ENCODE measurements around the gene SLC4A3. TPM values are rescaled to one million over a fixed set of nuclear protein-coding genes. Genes with fewer than 3 reads are reported as not detected.

SLC4A3 gene
- not detected in 2 replicates for total RNA-seq

GRCh38 chr2:219627103-219628100 is at the start of gene SLC4A3:
Gene SLC4A3 (plus strand): TSS chr2:219627630. CDS start chr2:219627993, 363 bp downstream.
- no peak for TF ChIP-seq CTCF (IDR thresholded peaks at IDR 0.05)
- H3K27ac Mint-ChIP-seq: no peak within 1 kb of the TSS
- DNase-seq (no peak), ATAC-seq (ENCODE audit: low read depth) (peak; percentile 49)
- POLR2A ChIA-PET: no interaction called here
- H3K4me1 Mint-ChIP-seq: peaks cover 7% of the 10 kb centered on the region
- intact Hi-C loops (cut with micrococcal nuclease): no loop called here
- H3K9me3 Mint-ChIP-seq: no peaks in the 10 kb centered on the region
- peak within 1 kb of the TSS; percentile 79 for H3K4me3 Mint-ChIP-seq
- CTCF ChIA-PET: no interaction called here
- peaks cover 49% of the 10 kb centered on the region for H3K27me3 Mint-ChIP-seq
- no peaks in the 10 kb centered on the region for H3K36me3 Mint-ChIP-seq (ENCODE audit: low read depth)

- Mint-ChIP-seq H3K27ac (no peak overlapping the region), H3K36me3 (ENCODE audit: low read depth) (no peaks in the 10 kb centered on the region), H3K9me3 (no peaks in the 10 kb centered on the region), H3K4me3 (no peak overlapping the region), H3K4me1 (no peaks in the 10 kb centered on the region), H3K27me3 (peaks cover 29% of the 10 kb centered on the region)
- ChIA-PET POLR2A (no interaction called here), CTCF (no interaction called here)
- intact Hi-C loops (cut with micrococcal nuclease): no loop called here
- no peak for TF ChIP-seq CTCF (IDR thresholded peaks at IDR 0.05)
- DNase-seq (no peak), ATAC-seq (ENCODE audit: low read depth) (no peak)
These were observed 48.4 kb upstream of the SLC4A3 start for GRCh38 chr2:219578811-219579613.

GRCh38 chr2:219581346-219581745 is 46.1 kb upstream of the SLC4A3 start:
- H3K27me3 Mint-ChIP-seq: peaks cover 28% of the 10 kb centered on the region
- intact Hi-C loops (cut with micrococcal nuclease): no loop called here
- H3K4me3 Mint-ChIP-seq: no peak overlapping the region
- H3K27ac Mint-ChIP-seq: no peak overlapping the region
- no peaks in the 10 kb centered on the region for H3K36me3 Mint-ChIP-seq (ENCODE audit: low read depth)
- no peak for ATAC-seq (ENCODE audit: low read depth)
- ChIA-PET CTCF (no interaction called here), POLR2A (interaction anchor here (0.6 kb wide), 1 partner anchor 1344 kb away, joined by 5 read pairs; no protein-coding TSS in a partner anchor)
- no peaks in the 10 kb centered on the region for H3K4me1 Mint-ChIP-seq
- DNase-seq: no peak
- H3K9me3 Mint-ChIP-seq: no peaks in the 10 kb centered on the region
- TF ChIP-seq CTCF (IDR thresholded peaks at IDR 0.05): no peak

- intact Hi-C loops (cut with micrococcal nuclease): no loop called here
- H3K27ac Mint-ChIP-seq: no peak overlapping the region
- H3K4me3 Mint-ChIP-seq: no peak overlapping the region
- DNase-seq (no peak), ATAC-seq (ENCODE audit: low read depth) (no peak)
- no peaks in the 10 kb centered on the region for H3K9me3 Mint-ChIP-seq
- ChIA-PET POLR2A (no interaction called here), CTCF (no interaction called here)
- no peaks in the 10 kb centered on the region for H3K36me3 Mint-ChIP-seq (ENCODE audit: low read depth)
- H3K27me3 Mint-ChIP-seq: peaks cover 32% of the 10 kb centered on the region
- H3K4me1 Mint-ChIP-seq: no peaks in the 10 kb centered on the region
- TF ChIP-seq CTCF (IDR thresholded peaks at IDR 0.05): no peak
These were observed 36.3 kb upstream of the SLC4A3 start for GRCh38 chr2:219591091-219591490.

- ChIA-PET CTCF (no interaction called here), POLR2A (no interaction called here)
- ATAC-seq (ENCODE audit: low read depth) (no peak), DNase-seq (no peak)
- H3K4me1 Mint-ChIP-seq: peaks cover 9% of the 10 kb centered on the region
- no peak for TF ChIP-seq CTCF (IDR thresholded peaks at IDR 0.05)
- peaks cover 29% of the 10 kb centered on the region for H3K27me3 Mint-ChIP-seq
- no peaks in the 10 kb centered on the region for H3K9me3 Mint-ChIP-seq
- H3K36me3 Mint-ChIP-seq (ENCODE audit: low read depth): peaks cover 4% of the 10 kb centered on the region
- intact Hi-C loops (cut with micrococcal nuclease): no loop called here
- no peak overlapping the region for H3K4me3 Mint-ChIP-seq
- no peak overlapping the region for H3K27ac Mint-ChIP-seq
These were observed 34.7 kb upstream of the SLC4A3 start for GRCh38 chr2:219592736-219593135.
